ENCODE results near the gene RAC2. TPM values are rescaled to one million over a fixed set of nuclear protein-coding genes. Genes with fewer than 3 reads are reported as not detected.

RAC2 gene
- total RNA-seq, 4 donors from 2014 or later = 1.9 to 3.7 (median 3.5) TPM; not detected in 1

- DNase-seq (no peak), ATAC-seq (no peak)
- intact Hi-C loops (cut with DNase I; ENCODE audit: low total_unique reads) = no loop called here
- Histone ChIP-seq H3K9me3 (no peaks in the 10 kb centered on the region), H3K36me3 (no peaks in the 10 kb centered on the region), H3K4me1 (no peaks in the 10 kb centered on the region), H3K27me3 (peaks cover 0 to 26% (median 4%) of the 10 kb centered on the region in 3 donors), H3K4me3 (no peak overlapping the region), H3K27ac (no peak overlapping the region)
- in situ Hi-C loops (cut with MboI; ENCODE audit: low sequenced_read_pairs in 4 of 4) = no loop called here
- TF ChIP-seq CTCF (IDR thresholded peaks at IDR 0.05 in 4 of 5, conservative IDR thresholded peaks at IDR 0.05 in 1 of 5) (no peak), POLR2A (IDR thresholded peaks at IDR 0.05) (no peak)
Observed at GRCh38 chr22:37228106-37229011, 15.7 kb downstream of the RAC2 start.

GRCh38 chr22:37226514-37226913 lies 17.6 kb downstream of the RAC2 start:
- Histone ChIP-seq H3K36me3 (no peaks in the 10 kb centered on the region), H3K4me1 (no peaks in the 10 kb centered on the region), H3K27me3 (peaks cover 0 to 20% (median 0%) of the 10 kb centered on the region in 3 donors), H3K9me3 (no peaks in the 10 kb centered on the region), H3K27ac (no peak overlapping the region), H3K4me3 (no peak overlapping the region)
- ATAC-seq (no peak), DNase-seq (no peak)
- in situ Hi-C loops (cut with MboI; ENCODE audit: low sequenced_read_pairs in 4 of 4) = no loop called here
- intact Hi-C loops (cut with DNase I; ENCODE audit: low total_unique reads) = no loop called here
- TF ChIP-seq POLR2A (IDR thresholded peaks at IDR 0.05) = no peak
- no peak for TF ChIP-seq CTCF (IDR thresholded peaks at IDR 0.05 in 4 of 5, conservative IDR thresholded peaks at IDR 0.05 in 1 of 5)

- ATAC-seq (no peak), DNase-seq (no peak)
- H3K27ac ChIP-seq = no peak overlapping the region
- peaks cover 0 to 18% (median 0%) of the 10 kb centered on the region in 3 donors for H3K27me3 ChIP-seq
- no peaks in the 10 kb centered on the region for H3K9me3 ChIP-seq
- in situ Hi-C loops (cut with MboI; ENCODE audit: low sequenced_read_pairs in 4 of 4) (no loop called here), intact Hi-C loops (cut with DNase I; ENCODE audit: low total_unique reads) (no loop called here)
- TF ChIP-seq CTCF (IDR thresholded peaks at IDR 0.05 in 4 of 5, conservative IDR thresholded peaks at IDR 0.05 in 1 of 5) = no peak
- no peak for TF ChIP-seq POLR2A (IDR thresholded peaks at IDR 0.05)
- H3K36me3 ChIP-seq = no peaks in the 10 kb centered on the region
- H3K4me1 ChIP-seq = no peaks in the 10 kb centered on the region
- H3K4me3 ChIP-seq = no peak overlapping the region
Observed at GRCh38 chr22:37226087-37226486, 18.0 kb downstream of the RAC2 start.

- in situ Hi-C loops (cut with MboI; ENCODE audit: low sequenced_read_pairs in 4 of 4) = no loop called here
- Histone ChIP-seq H3K36me3 (no peaks in the 10 kb centered on the region), H3K4me1 (no peaks in the 10 kb centered on the region), H3K4me3 (no peak overlapping the region), H3K27me3 (peaks cover 0 to 17% (median 0%) of the 10 kb centered on the region in 3 donors), H3K27ac (no peak overlapping the region), H3K9me3 (no peaks in the 10 kb centered on the region)
- intact Hi-C loops (cut with DNase I; ENCODE audit: low total_unique reads) = no loop called here
- DNase-seq (no peak), ATAC-seq (no peak)
- no peak for TF ChIP-seq CTCF (IDR thresholded peaks at IDR 0.05 in 4 of 5, conservative IDR thresholded peaks at IDR 0.05 in 1 of 5)
- TF ChIP-seq POLR2A (IDR thresholded peaks at IDR 0.05) = no peak
Observed at GRCh38 chr22:37225481-37225880, 18.6 kb downstream of the RAC2 start.

Data from gastrocnemius medialis (tissue), 4 donors.